HCT116 (cell line): Measurements from ENCODE around the gene CSNK2A1. TPM values are rescaled to one million over a fixed set of nuclear protein-coding genes. Genes with fewer than 3 reads are reported as not detected.
A peak's percentile ranks its signal among the peaks of the same experiment; 100 is the strongest.

Source experiments
- ATAC-seq: fragments of 200-7000 bp; cut with Tn5 transposase; 2 replicates; pipeline ENCODE4 v1.9.1; 2020; ENCODE audit warnings: mild to moderate bottlenecking, moderate library complexity
- BruUV-seq: library from RNA; stranded (reverse); fragments of 400-500 nt; replicated peaks from 2 replicates; lab custom pipeline; 2021; lab: Mats Ljungman, UMichigan
- CTCF ChIA-PET: fragments of 300-600 bp; sonication (Branson Sonifier 250); formaldehyde crosslinking; loops from one replicate; lab custom pipeline; 2021; ENCODE audit warnings: antibody characterized with exemption; lab: Charles Lee
- POLR2A ChIA-PET: fragments of 300-600, 350-600 bp; sonication (Branson Sonifier 250); formaldehyde crosslinking; loops from one replicate; lab custom pipeline; 2021; ENCODE audit warnings: antibody characterized with exemption; lab: Charles Lee
- RAD21 ChIA-PET, 2 experiments: fragments of 300-600 bp; sonication (Branson Sonifier 250); formaldehyde crosslinking; loops; one replicate each; lab custom pipeline; 2023; ENCODE audit warnings: low total read pairs in 2 of 2; ENCODE audit not compliant: uncharacterized antibody in 2 of 2, unreplicated experiment in 2 of 2, low non-redundant PET in 1 of 2; lab: Charles Lee
- DNase-seq: peaks from one replicate; pipeline ENCODE4 v3.0.0-alpha.2; 2010; ENCODE audit warnings: low read depth, low spot score
- H2AFZ ChIP-seq: fragments of 200-600 bp; shearing (Covaris generic), sonication (generic); 2 replicates; pipeline ENCODE4 v1.6.1; 2017; ENCODE audit warnings: low read depth, mixed run types, mixed read lengths, antibody characterized with exemption, low read length; ENCODE audit not compliant: poor library complexity, severe bottlenecking
- H3K27ac ChIP-seq: 2 replicates; pipeline ENCODE4 v1.5.1; 2012; ENCODE audit warnings: low read depth, low read length
- H3K27me3 ChIP-seq: fragments of 200-600 bp; sonication (generic); 2 replicates; pipeline ENCODE4 v1.6.1; 2016; ENCODE audit warnings: mixed run types, low read length, mixed read lengths; ENCODE audit not compliant: insufficient read depth
- H3K36me3 ChIP-seq, 2 experiments: fragments of 200-500 bp in 1 of 2; fragments of 200-600 bp in 1 of 2; sonication (Bioruptor generic) in 1 of 2; sonication (generic) in 1 of 2; 2 replicates each; pipeline versions ENCODE4 v1.5.1 to v1.6.1; 2014 to 2016; ENCODE audit warnings: low read length in 2 of 2, inconsistent platforms in 1 of 2, mixed read lengths in 1 of 2, mixed run types in 1 of 2; ENCODE audit not compliant: insufficient read depth in 2 of 2, control insufficient read depth in 1 of 2
- H3K4me1 ChIP-seq, 2 experiments: fragments of 200-600 bp in 1 of 2; sonication (generic) in 1 of 2; 2 replicates each; pipeline versions ENCODE4 v1.5.1 to v1.6.1; 2012 to 2017; ENCODE audit warnings: low read length in 2 of 2, inconsistent platforms in 1 of 2, mild to moderate bottlenecking in 1 of 2, mixed read lengths in 1 of 2, mixed run types in 1 of 2, moderate library complexity in 1 of 2; ENCODE audit not compliant: insufficient read depth in 2 of 2, control insufficient read depth in 1 of 2
- H3K4me2 ChIP-seq: fragments of 200-600 bp; sonication (generic); 2 replicates; pipeline ENCODE4 v1.6.1; 2017; ENCODE audit warnings: mixed run types, low read length, mixed read lengths
- H3K4me3 ChIP-seq, 2 experiments: fragments of 200-600 bp in 1 of 2; sonication (generic) in 1 of 2; replicated peaks in 1 of 2; 2 replicates each; pipeline ENCODE4 v1.5.1; 2011 to 2016; ENCODE audit warnings: low read length in 2 of 2, control low read depth in 1 of 2, low read depth in 1 of 2, mild to moderate bottlenecking in 1 of 2, mixed read lengths in 1 of 2, mixed run types in 1 of 2
- H3K79me2 ChIP-seq: fragments of 200-600 bp; sonication (generic); 2 replicates; pipeline ENCODE4 v1.6.1; 2017; ENCODE audit warnings: mild to moderate bottlenecking, mixed run types, low read length, moderate library complexity, mixed read lengths; ENCODE audit not compliant: insufficient read depth
- H3K9ac ChIP-seq: fragments of 200-600 bp; sonication (generic); 2 replicates; pipeline ENCODE4 v1.6.1; 2016; ENCODE audit warnings: low read length, mixed read lengths
- H3K9me2 ChIP-seq: fragments of 200-600 bp; sonication (generic), shearing (Covaris generic); 2 replicates; pipeline ENCODE4 v1.6.1; 2017; ENCODE audit warnings: mixed run types, mild to moderate bottlenecking, moderate library complexity; ENCODE audit not compliant: insufficient read depth
- H3K9me3 ChIP-seq, 2 experiments: fragments of 200-500 bp in 1 of 2; fragments of 200-600 bp in 1 of 2; sonication (Bioruptor generic) in 1 of 2; sonication (generic) in 1 of 2; 2 replicates each; pipeline ENCODE4 v1.6.1; 2014 to 2017; ENCODE audit warnings: low read length in 2 of 2, mixed read lengths in 2 of 2, inconsistent platforms in 1 of 2, low read depth in 1 of 2, mild to moderate bottlenecking in 1 of 2, mixed run types in 1 of 2, moderate library complexity in 1 of 2; ENCODE audit not compliant: control insufficient read depth in 1 of 2, insufficient read depth in 1 of 2
- H4K20me1 ChIP-seq: fragments of 200-600 bp; sonication (generic), shearing (Covaris generic); 2 replicates; pipeline ENCODE4 v1.6.1; 2017; ENCODE audit warnings: mixed run types, mild to moderate bottlenecking, moderate library complexity; ENCODE audit not compliant: insufficient read depth
- CTCF ChIP-seq, 3 experiments: fragments of 200-600 bp in 1 of 3; sonication (generic) in 1 of 3; IDR thresholded peaks in 2 of 3; conservative IDR thresholded peaks in 1 of 3; 2 replicates each; pipeline ENCODE4 v1.5.1; 2012 to 2017; ENCODE audit warnings: low read depth in 2 of 3, low read length in 2 of 3, antibody characterized with exemption in 1 of 3, borderline replicate concordance in 1 of 3, control low read depth in 1 of 3, mild to moderate bottlenecking in 1 of 3, mixed read lengths in 1 of 3, mixed run types in 1 of 3, moderate library complexity in 1 of 3; ENCODE audit not compliant: insufficient read depth in 1 of 3
- ELF1 ChIP-seq: IDR thresholded peaks from 2 replicates; pipeline ENCODE4 v1.6.1; 2012; ENCODE audit warnings: low read depth, borderline replicate concordance
- EZH2phosphoT487 ChIP-seq: fragments of 200-600 bp; IDR thresholded peaks from 2 replicates; pipeline ENCODE4 v1.6.1; 2018; ENCODE audit warnings: antibody characterized with exemption, borderline replicate concordance
- ZBTB33 ChIP-seq: IDR thresholded peaks from 2 replicates; pipeline ENCODE4 v1.6.1; 2011; ENCODE audit warnings: mild to moderate bottlenecking, low read length, moderate library complexity; ENCODE audit not compliant: insufficient replicate concordance; ENCODE audit errors: extremely low read depth
- intact Hi-C: fragments of 100-400 bp; cut with micrococcal nuclease; formaldehyde crosslinking; loops from 2 replicates; pipeline ENCODE4 v1.10.0; 2022
- total RNA-seq: library from RNA; stranded (reverse); gene quantifications from one replicate; pipeline ENCODE4 v1.2.1, GENCODE V29; 2021; ENCODE audit not compliant: unreplicated experiment

CSNK2A1 gene
- total RNA-seq, 1 experiment from 2014 or later, result 284 TPM

GRCh38 chr20:428658-429200 is 114.9 kb downstream of the CSNK2A1 start:
- ATAC-seq (peak; percentile 67), DNase-seq (no peak)
- ChIA-PET RAD21 (interaction anchor here in 1 of 2 experiments (0.7 kb wide), 1 partner anchor 311 kb away, joined by 3 read pairs; no protein-coding TSS in a partner anchor), POLR2A (no interaction called here), CTCF (no interaction called here)
- Histone ChIP-seq H3K36me3 (peaks cover 2 to 16% of the 10 kb centered on the region in 2 experiments), H4K20me1 (no peaks in the 10 kb centered on the region), H3K27me3 (no peaks in the 10 kb centered on the region), H3K9ac (no peak overlapping the region), H2AFZ (no peak overlapping the region), H3K4me1 (peaks cover 0 to 4% of the 10 kb centered on the region in 2 experiments; a peak in 1 of 4 replicates), H3K4me3 (no peak overlapping the region), H3K27ac (no peak overlapping the region), H3K79me2 (no peaks in the 10 kb centered on the region), H3K9me3 (no peaks in the 10 kb centered on the region), H3K9me2 (no peaks in the 10 kb centered on the region), H3K4me2 (no peak overlapping the region)
- no TSS peak for BruUV-seq
- intact Hi-C loops, result no loop called here
- TF ChIP-seq CTCF (IDR thresholded peaks at IDR 0.05 in 2 of 3, conservative IDR thresholded peaks at IDR 0.05 in 1 of 3; ENCODE audit: borderline replicate concordance in 1 of 3, insufficient read depth in 1 of 3, low read depth in 2 of 3, low read length in 2 of 3) (peak in 2 of 3 experiments; percentile 16 to 30; a peak in 1 of 6 replicates), ELF1 (no peak), EZH2phosphoT487 (no peak), ZBTB33 (no peak)
